NCI-H2171 treated with DMSO at 0.1 percent for 48 hours (cell line): ENCODE data around the gene SDHAF1.
A peak's percentile ranks its signal among the peaks of the same experiment; 100 is the strongest.

Experiments
- DNase-seq: peaks from one replicate; lab custom pipeline; 2025; lab: John Stamatoyannopoulos, UW

The SDHAF1 gene

GRCh38 chr19:35986664-35987570, 8.1 kb upstream of the SDHAF1 start:
- DNase-seq = peak; percentile 54

- no peak for DNase-seq
Observed at GRCh38 chr19:35987571-35987896, 7.5 kb upstream of the SDHAF1 start.

GRCh38 chr19:35988824-35989223, 6.2 kb upstream of the SDHAF1 start:
- no peak for DNase-seq

- no peak for DNase-seq
Observed at GRCh38 chr19:35990156-35990555, 4.8 kb upstream of the SDHAF1 start.

- DNase-seq = no peak
Observed at GRCh38 chr19:35990771-35991730, 3.9 kb upstream of the SDHAF1 start.

GRCh38 chr19:35991731-35992450, 3.1 kb upstream of the SDHAF1 start:
- DNase-seq = peak; percentile 42

- no peak for DNase-seq
Observed at GRCh38 chr19:35992907-35993765, 1.9 kb upstream of the SDHAF1 start.

- DNase-seq = no peak
Observed at GRCh38 chr19:35993923-35994598, 927 bp upstream of the SDHAF1 start.

- no peak for DNase-seq
Observed at GRCh38 chr19:35996777-35997176, 1.8 kb downstream of the SDHAF1 start.

GRCh38 chr19:36001605-36002004, 6.6 kb downstream of the SDHAF1 start:
- no peak for DNase-seq

GRCh38 chr19:36003284-36003683, 8.3 kb downstream of the SDHAF1 start:
- DNase-seq = no peak

- DNase-seq = no peak
Observed at GRCh38 chr19:36006955-36007354, 12.0 kb downstream of the SDHAF1 start.

- no peak for DNase-seq
Observed at GRCh38 chr19:36008336-36008978, 13.5 kb downstream of the SDHAF1 start, which contains the start of gene SYNE4. Gene SYNE4, minus strand, starts transcription at chr19:36008813. Its CDS starts 132 bp downstream, at chr19:36008681.

GRCh38 chr19:36009220-36009619, 14.2 kb downstream of the SDHAF1 start:
- DNase-seq = peak; percentile 24

- no peak for DNase-seq
Observed at GRCh38 chr19:36009633-36010379, 14.8 kb downstream of the SDHAF1 start.

- no peak for DNase-seq
Observed at GRCh38 chr19:36010402-36010801, 15.4 kb downstream of the SDHAF1 start.

- no peak for DNase-seq
Observed at GRCh38 chr19:36013280-36014011, 18.5 kb downstream of the SDHAF1 start.
